Adrenal gland (tissue), 5 donors: ENCODE results near the gene KCNK5.

Experiments
- CTCF ChIP-seq, 6 experiments: fragments of 450-650 bp in 4 of 6; fragments of 200-600 bp in 2 of 6; sonication (generic) in 1 of 6; IDR thresholded peaks; 1 replicate in 5 of 6; 2 replicates in 1 of 6; pipeline versions ENCODE4 v1.5.1 to v1.8.0; 2016 to 2021; ENCODE audit warnings: antibody characterized with exemption in 6 of 6, mild to moderate bottlenecking in 2 of 6, moderate library complexity in 1 of 6
- POLR2A ChIP-seq, 2 donors: fragments of 450-650 bp; IDR thresholded peaks; one replicate each; pipeline ENCODE4 v1.6.1; 2017; ENCODE audit warnings: antibody characterized with exemption in 2 of 2, mild to moderate bottlenecking in 2 of 2, moderate library complexity in 1 of 2
- donor health status: DM: no; HTN: no; CAD: no.

- TF ChIP-seq CTCF (IDR thresholded peaks at IDR 0.05) (no peak), POLR2A (IDR thresholded peaks at IDR 0.05) (no peak)
Observed at GRCh38 chr6:39166912-39167290, 62.4 kb downstream of the KCNK5 start.
